Ascending aorta (tissue), 2 donors: ENCODE data around the gene SGK2. TPM values are rescaled to one million over a fixed set of nuclear protein-coding genes. Genes with fewer than 3 reads are reported as not detected.

Experiments
- DNase-seq, 2 donors: peaks; one replicate each; pipeline ENCODE4 v3.0.0-alpha.2; 2019; ENCODE audit warnings: low spot score in 2 of 2
- H3K27ac ChIP-seq, 2 donors: fragments of 200-600 bp; sonication (generic); one replicate each; pipeline ENCODE4 v1.5.1; 2016 to 2017; ENCODE audit warnings: mild to moderate bottlenecking in 1 of 2
- H3K27me3 ChIP-seq: fragments of 200-600 bp; sonication (generic); one replicate; pipeline ENCODE4 v1.5.1; 2017
- H3K36me3 ChIP-seq, 2 donors: fragments of 200-600 bp; sonication (generic); one replicate each; pipeline ENCODE4 v1.5.1; 2016
- H3K4me1 ChIP-seq, 2 donors: fragments of 200-600 bp; sonication (generic); one replicate each; pipeline ENCODE4 v1.5.1; 2016 to 2017; ENCODE audit warnings: mild to moderate bottlenecking in 1 of 2
- H3K4me3 ChIP-seq, 2 donors: fragments of 200-600 bp; sonication (generic); one replicate each; pipeline ENCODE4 v1.5.1; 2016 to 2017; ENCODE audit warnings: mild to moderate bottlenecking in 1 of 2
- H3K9me3 ChIP-seq, 2 donors: fragments of 200-600 bp; sonication (generic); one replicate each; pipeline ENCODE4 v1.5.1; 2016
- CTCF ChIP-seq, 3 experiments: fragments of 200-600 bp in 2 of 3; fragments of 450-650 bp in 1 of 3; sonication (generic) in 2 of 3; IDR thresholded peaks; one replicate each; pipeline ENCODE4 v1.5.1; 2016 to 2019; ENCODE audit warnings: antibody characterized with exemption in 3 of 3, mild to moderate bottlenecking in 1 of 3, moderate library complexity in 1 of 3
- intact Hi-C: fragments of 100-400 bp; cut with DNase I; formaldehyde crosslinking; loops from one replicate; pipeline ENCODE4 v1.15.1; 2023
- total RNA-seq: library from RNA; depleted of rRNA; stranded (reverse); fragments of >200 nt; gene quantifications from one replicate; pipeline ENCODE4 v1.1.0, GENCODE V29; 2016

The SGK2 gene
- total RNA-seq, 1 donor from 2014 or later, result 0.32 TPM

GRCh38 chr20:43548273-43548880, 10.4 kb upstream of the SGK2 start:
- Histone ChIP-seq H3K36me3 (no peaks in the 10 kb centered on the region), H3K4me1 (no peaks in the 10 kb centered on the region), H3K27ac (no peak overlapping the region), H3K27me3 (no peaks in the 10 kb centered on the region), H3K9me3 (no peaks in the 10 kb centered on the region), H3K4me3 (no peak overlapping the region)
- TF ChIP-seq CTCF (IDR thresholded peaks at IDR 0.05), result no peak
- intact Hi-C loops, result no loop called here
- DNase-seq, result no peak

GRCh38 chr20:43549416-43550065, 9.3 kb upstream of the SGK2 start:
- Histone ChIP-seq H3K27ac (no peak overlapping the region), H3K27me3 (no peaks in the 10 kb centered on the region), H3K4me3 (no peak overlapping the region), H3K36me3 (no peaks in the 10 kb centered on the region), H3K9me3 (no peaks in the 10 kb centered on the region), H3K4me1 (no peaks in the 10 kb centered on the region)
- TF ChIP-seq CTCF (IDR thresholded peaks at IDR 0.05), result no peak
- DNase-seq, result no peak
- intact Hi-C loops, result no loop called here

GRCh38 chr20:43550456-43550855, 8.4 kb upstream of the SGK2 start:
- no peak overlapping the region for H3K27ac ChIP-seq
- DNase-seq, result no peak
- H3K4me1 ChIP-seq, result no peaks in the 10 kb centered on the region
- no peaks in the 10 kb centered on the region for H3K27me3 ChIP-seq
- H3K4me3 ChIP-seq, result no peak overlapping the region
- TF ChIP-seq CTCF (IDR thresholded peaks at IDR 0.05), result no peak
- intact Hi-C loops, result no loop called here
- no peaks in the 10 kb centered on the region for H3K9me3 ChIP-seq
- H3K36me3 ChIP-seq, result no peaks in the 10 kb centered on the region

- intact Hi-C loops, result no loop called here
- H3K27ac ChIP-seq, result no peak overlapping the region
- no peaks in the 10 kb centered on the region for H3K4me1 ChIP-seq
- DNase-seq, result no peak
- H3K27me3 ChIP-seq, result no peaks in the 10 kb centered on the region
- no peaks in the 10 kb centered on the region for H3K9me3 ChIP-seq
- H3K36me3 ChIP-seq, result no peaks in the 10 kb centered on the region
- no peak overlapping the region for H3K4me3 ChIP-seq
- no peak for TF ChIP-seq CTCF (IDR thresholded peaks at IDR 0.05)
These were observed 4.5 kb upstream of the SGK2 start for GRCh38 chr20:43554369-43554768.

GRCh38 chr20:43559147-43559987, 540 bp downstream of the SGK2 start:
- intact Hi-C loops, result no loop called here
- no peak for TF ChIP-seq CTCF (IDR thresholded peaks at IDR 0.05)
- DNase-seq, result no peak

More at GRCh38 chr20:43559147-43559987, 540 bp downstream of the SGK2 start:
- Histone ChIP-seq H3K4me3 (no peak overlapping the region), H3K36me3 (no peaks in the 10 kb centered on the region), H3K4me1 (no peaks in the 10 kb centered on the region), H3K27ac (no peak overlapping the region), H3K27me3 (no peaks in the 10 kb centered on the region), H3K9me3 (no peaks in the 10 kb centered on the region)
